PFSK-1 (cell line): ENCODE results near the gene STAMBP.

Experiments
- FOXP2 ChIP-seq: optimal IDR thresholded peaks from 2 replicates; pipeline ENCODE3; 2011; ENCODE audit warnings: borderline replicate concordance, control low read depth, inconsistent platforms; ENCODE audit not compliant: insufficient read depth; ENCODE audit errors: extremely low read length, extremely low read depth
- POLR2AphosphoS5 ChIP-seq: IDR thresholded peaks from 2 replicates; pipeline ENCODE4 v1.6.1; 2012; ENCODE audit warnings: low read depth, mild to moderate bottlenecking, control low read depth, low read length, moderate library complexity
- SIN3A ChIP-seq: IDR thresholded peaks from 2 replicates; pipeline ENCODE4 v1.6.1; 2012; ENCODE audit warnings: mild to moderate bottlenecking, low read length, moderate library complexity, borderline replicate concordance; ENCODE audit not compliant: insufficient read depth
- TAF1 ChIP-seq: IDR thresholded peaks from 2 replicates; pipeline ENCODE4 v1.6.1; 2012; ENCODE audit warnings: low read length, control low read depth, borderline replicate concordance; ENCODE audit not compliant: insufficient read depth
- TF ChIP-seq, protein P1 (sequence below), 2 experiments: IDR thresholded peaks; 2 replicates each; pipeline versions ENCODE4 v1.6.1 to v1.8.0; 2011 to 2012; ENCODE audit warnings: low read depth in 2 of 2, low read length in 2 of 2, control low read depth in 1 of 2, inconsistent platforms in 1 of 2, mild to moderate bottlenecking in 1 of 2, moderate library complexity in 1 of 2; ENCODE audit not compliant: insufficient read depth in 1 of 2

Gene STAMBP

DNA sequence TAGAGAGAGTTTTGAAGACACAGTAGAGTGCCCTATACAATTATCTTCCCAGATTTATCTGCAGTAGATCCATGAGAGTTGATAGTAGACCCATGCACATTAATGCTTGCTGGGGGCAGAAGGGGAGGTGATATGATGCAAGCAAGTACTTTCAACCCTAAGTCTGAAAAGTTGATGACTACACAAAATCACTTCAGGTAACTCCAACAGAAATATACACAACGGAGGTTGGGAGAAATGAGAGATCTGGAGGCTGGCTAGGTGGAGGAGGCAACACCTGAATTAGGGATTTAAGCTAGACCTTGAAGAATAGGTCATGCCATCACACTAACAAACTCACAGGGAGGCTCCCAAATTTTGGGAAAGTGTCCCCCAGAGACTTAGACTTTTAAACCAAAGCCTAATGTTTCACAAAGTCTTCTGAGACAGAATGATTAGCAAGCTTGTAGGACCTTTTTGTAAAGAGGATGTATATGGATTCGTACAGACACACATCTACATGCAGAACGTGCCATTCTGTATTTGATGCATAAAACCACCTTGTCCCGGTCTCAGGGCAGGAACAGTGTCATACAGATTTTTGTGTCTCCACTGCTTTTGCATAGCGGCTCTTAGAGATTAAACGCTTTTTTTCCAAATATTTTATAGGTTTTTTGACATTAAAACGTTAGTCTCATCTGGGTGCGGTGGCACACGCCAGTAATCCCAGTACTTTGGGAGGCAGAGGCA is 937 bp upstream of the STAMBP start:
- TF ChIP-seq, protein P1, sequence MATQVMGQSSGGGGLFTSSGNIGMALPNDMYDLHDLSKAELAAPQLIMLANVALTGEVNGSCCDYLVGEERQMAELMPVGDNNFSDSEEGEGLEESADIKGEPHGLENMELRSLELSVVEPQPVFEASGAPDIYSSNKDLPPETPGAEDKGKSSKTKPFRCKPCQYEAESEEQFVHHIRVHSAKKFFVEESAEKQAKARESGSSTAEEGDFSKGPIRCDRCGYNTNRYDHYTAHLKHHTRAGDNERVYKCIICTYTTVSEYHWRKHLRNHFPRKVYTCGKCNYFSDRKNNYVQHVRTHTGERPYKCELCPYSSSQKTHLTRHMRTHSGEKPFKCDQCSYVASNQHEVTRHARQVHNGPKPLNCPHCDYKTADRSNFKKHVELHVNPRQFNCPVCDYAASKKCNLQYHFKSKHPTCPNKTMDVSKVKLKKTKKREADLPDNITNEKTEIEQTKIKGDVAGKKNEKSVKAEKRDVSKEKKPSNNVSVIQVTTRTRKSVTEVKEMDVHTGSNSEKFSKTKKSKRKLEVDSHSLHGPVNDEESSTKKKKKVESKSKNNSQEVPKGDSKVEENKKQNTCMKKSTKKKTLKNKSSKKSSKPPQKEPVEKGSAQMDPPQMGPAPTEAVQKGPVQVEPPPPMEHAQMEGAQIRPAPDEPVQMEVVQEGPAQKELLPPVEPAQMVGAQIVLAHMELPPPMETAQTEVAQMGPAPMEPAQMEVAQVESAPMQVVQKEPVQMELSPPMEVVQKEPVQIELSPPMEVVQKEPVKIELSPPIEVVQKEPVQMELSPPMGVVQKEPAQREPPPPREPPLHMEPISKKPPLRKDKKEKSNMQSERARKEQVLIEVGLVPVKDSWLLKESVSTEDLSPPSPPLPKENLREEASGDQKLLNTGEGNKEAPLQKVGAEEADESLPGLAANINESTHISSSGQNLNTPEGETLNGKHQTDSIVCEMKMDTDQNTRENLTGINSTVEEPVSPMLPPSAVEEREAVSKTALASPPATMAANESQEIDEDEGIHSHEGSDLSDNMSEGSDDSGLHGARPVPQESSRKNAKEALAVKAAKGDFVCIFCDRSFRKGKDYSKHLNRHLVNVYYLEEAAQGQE (IDR thresholded peaks at IDR 0.05; ENCODE audit: insufficient read depth in 1 of 2, low read depth in 2 of 2, low read length in 2 of 2): no peak

DNA sequence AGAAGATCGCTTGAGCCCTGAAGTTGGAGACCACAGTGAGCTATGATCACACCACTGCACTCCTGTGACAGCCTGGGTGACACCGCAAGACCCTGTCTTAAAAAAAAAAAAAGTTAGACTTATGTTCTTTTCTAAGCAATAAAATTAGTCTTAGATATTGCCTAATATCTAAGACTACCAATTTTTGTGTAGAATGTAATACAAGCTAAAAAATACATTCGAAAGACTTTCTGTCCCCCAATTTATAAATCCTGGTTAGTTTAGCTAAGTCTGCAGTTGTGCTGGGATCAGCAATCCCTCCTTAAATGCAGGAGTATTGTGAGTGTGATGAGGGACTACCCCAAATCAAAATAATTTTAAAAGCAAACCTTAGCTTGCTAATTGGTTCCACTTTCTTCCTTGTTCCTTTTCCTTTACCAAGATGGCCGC is 358 bp upstream of the STAMBP start:
- TF ChIP-seq SIN3A (no peak), POLR2AphosphoS5 (no peak), TAF1 (no peak), FOXP2 (no peak)
- TF ChIP-seq, protein P1 (IDR thresholded peaks at IDR 0.05; ENCODE audit: insufficient read depth in 1 of 2, low read depth in 2 of 2, low read length in 2 of 2): no peak

DNA sequence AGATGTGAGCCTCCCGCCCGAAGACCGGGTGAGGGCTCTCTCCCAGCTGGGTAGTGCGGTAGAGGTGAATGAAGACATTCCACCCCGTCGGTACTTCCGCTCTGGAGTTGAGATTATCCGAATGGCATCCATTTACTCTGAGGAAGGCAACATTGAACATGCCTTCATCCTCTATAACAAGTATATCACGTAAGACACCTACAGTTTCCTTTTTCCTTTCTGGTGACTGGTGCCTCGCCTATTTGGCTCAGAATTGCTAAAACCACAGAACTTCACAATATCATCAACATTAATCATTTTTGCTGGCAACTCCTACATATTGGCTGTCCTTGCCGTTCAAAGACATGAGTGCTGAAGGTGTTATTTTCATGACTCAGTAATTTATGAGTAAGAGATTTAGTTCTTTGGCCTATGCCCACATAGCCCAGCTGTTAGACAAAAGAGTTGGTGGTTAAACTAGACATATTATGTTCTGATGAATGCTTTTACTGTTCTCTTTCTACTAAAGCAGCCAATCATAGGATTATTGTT is 2.2 kb downstream of the STAMBP start:
- TF ChIP-seq POLR2AphosphoS5 (no peak), SIN3A (no peak), FOXP2 (no peak), TAF1 (no peak)
- TF ChIP-seq, protein P1 (IDR thresholded peaks at IDR 0.05; ENCODE audit: insufficient read depth in 1 of 2, low read depth in 2 of 2, low read length in 2 of 2): no peak

DNA sequence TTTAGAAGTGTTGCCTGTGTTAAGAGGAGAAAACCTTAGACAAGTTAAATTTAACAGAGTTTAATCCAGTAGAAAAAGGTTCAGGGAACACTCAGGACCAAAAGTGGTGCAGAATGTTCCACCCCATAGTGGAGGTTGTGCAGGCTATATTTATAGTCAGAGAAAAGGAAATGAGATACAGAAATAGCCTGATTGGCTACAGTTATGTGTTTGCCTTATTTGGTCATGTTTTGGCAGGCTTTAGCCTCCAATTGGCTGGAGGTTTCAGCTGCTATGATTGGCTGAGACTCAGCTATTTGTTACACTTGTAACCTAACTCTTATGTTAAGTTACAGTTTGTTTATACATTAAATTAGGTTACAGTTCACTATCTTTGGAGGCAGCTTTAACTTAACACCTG is 4.2 kb downstream of the STAMBP start:
- TF ChIP-seq, protein P1 (IDR thresholded peaks at IDR 0.05; ENCODE audit: insufficient read depth in 1 of 2, low read depth in 2 of 2, low read length in 2 of 2): no peak
- TF ChIP-seq FOXP2: no peak
- TF ChIP-seq TAF1: no peak
- TF ChIP-seq SIN3A: no peak
- no peak for TF ChIP-seq POLR2AphosphoS5
